Measurements from ENCODE around the gene KEAP1.
"Not testable (repeated sequence)": the region's sequence is repeated elsewhere in the genome, so short reads cannot be mapped to it uniquely, and the experiment has no call there.

Gene KEAP1

GRCh38 chr19:10491472-10492047, 11.6 kb downstream of the KEAP1 start:
- DNase-seq: no peak

- DNase-seq: no peak
Observed at GRCh38 chr19:10486551-10486950, 16.6 kb downstream of the KEAP1 start.

- peak; percentile 95 for DNase-seq
Observed at GRCh38 chr19:10478903-10479384, 24.2 kb downstream of the KEAP1 start.

GRCh38 chr19:10478476-10478875, 24.7 kb downstream of the KEAP1 start:
- DNase-seq: no peak

GRCh38 chr19:10474962-10475451, 28.1 kb downstream of the KEAP1 start:
- DNase-seq: no peak

- DNase-seq: no peak
Observed at GRCh38 chr19:10473192-10473591, 30.0 kb downstream of the KEAP1 start.

GRCh38 chr19:10471909-10472308, 31.2 kb downstream of the KEAP1 start:
- peak; percentile 50 for DNase-seq

- no peak for DNase-seq
Observed at GRCh38 chr19:10468133-10468532, 35.0 kb downstream of the KEAP1 start.

GRCh38 chr19:10467104-10467706, 36.0 kb downstream of the KEAP1 start:
- no peak for DNase-seq

GRCh38 chr19:10464456-10464855, 38.7 kb downstream of the KEAP1 start:
- no peak for DNase-seq

- DNase-seq: no peak
Observed at GRCh38 chr19:10462557-10462956, 40.6 kb downstream of the KEAP1 start.

GRCh38 chr19:10462042-10462441, 41.1 kb downstream of the KEAP1 start:
- not testable (repeated sequence) for DNase-seq

GRCh38 chr19:10461047-10461949, 41.9 kb downstream of the KEAP1 start:
- peak; percentile 89 for DNase-seq

GRCh38 chr19:10460714-10461046, 42.5 kb downstream of the KEAP1 start:
- DNase-seq: no peak

GRCh38 chr19:10458733-10459132, 44.4 kb downstream of the KEAP1 start:
- DNase-seq: not testable (repeated sequence)

- DNase-seq: no peak
Observed at GRCh38 chr19:10454267-10454666, 48.9 kb downstream of the KEAP1 start.

- no peak for DNase-seq
Observed at GRCh38 chr19:10453852-10454251, 49.3 kb downstream of the KEAP1 start.

- no peak for DNase-seq
Observed at GRCh38 chr19:10452726-10453618, 50.2 kb downstream of the KEAP1 start.

GRCh38 chr19:10450853-10451609, 52.1 kb downstream of the KEAP1 start:
- DNase-seq: no peak

GRCh38 chr19:10450191-10450852, 52.8 kb downstream of the KEAP1 start:
- DNase-seq: no peak

- DNase-seq: no peak
Observed at GRCh38 chr19:10449037-10449436, 54.1 kb downstream of the KEAP1 start.
